T-helper 1 cell treated with Interleukin-12 subunit alpha and Interleukin-12 subunit beta and Interleukin-4 antibody, amounts not matched to agents 30 ng/mL and 1 ng/mL, for 36 hours (primary cell): ENCODE data around the gene ADGRL4. TPM values are rescaled to one million over a fixed set of nuclear protein-coding genes. Genes with fewer than 3 reads are reported as not detected.
"Not testable (repeated sequence)": the region's sequence is repeated elsewhere in the genome, so short reads cannot be mapped to it uniquely, and the experiment has no call there.

Source experiments
- intact Hi-C: fragments of 100-400 bp; cut with micrococcal nuclease; formaldehyde crosslinking; loops from one replicate; pipeline ENCODE4 v1.15.1; 2024
- total RNA-seq: library from RNA; stranded (reverse); gene quantifications from 2 replicates; pipeline ENCODE4 v1.2.3, GENCODE V29; 2022

Gene ADGRL4
- not detected in 2 replicates for total RNA-seq

GRCh38 chr1:79006564-79006963 is at the start of gene ADGRL4:
TSS of gene ADGRL4 (minus strand) at chr1:79006730. CDS start at chr1:79006654, 76 bp downstream.
- intact Hi-C loops, result no loop called here

DNA sequence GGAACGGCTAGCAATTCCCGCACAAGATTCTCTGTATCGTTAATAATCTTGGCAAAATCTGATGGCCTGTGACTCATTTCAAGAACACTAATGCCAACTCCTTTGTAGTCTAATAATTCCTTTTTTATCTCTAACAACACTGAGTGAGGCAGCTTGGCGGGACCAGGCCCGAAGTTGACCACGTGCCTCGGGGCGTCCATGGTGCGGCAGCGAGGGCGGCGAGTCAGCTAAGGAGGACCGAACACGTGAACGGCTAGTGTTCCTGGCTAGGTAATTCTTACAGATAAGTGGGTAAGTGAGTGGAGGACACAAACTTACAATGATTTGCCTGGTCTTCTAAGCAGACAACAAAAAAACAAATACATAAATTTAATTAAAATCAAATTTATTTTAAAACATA is 49.3 kb upstream of the ADGRL4 start:
- intact Hi-C loops, result no loop called here

- intact Hi-C loops, result loop anchor here (1.0 kb wide), 1 partner anchor 13 kb away; no protein-coding TSS in a partner anchor
Observed at GRCh38 chr1:79052829-79053449, 46.4 kb upstream of the ADGRL4 start.

- intact Hi-C loops, result loop anchor here (5.0 kb wide), 1 partner anchor 428 kb away; no protein-coding TSS in a partner anchor
Observed at GRCh38 chr1:79044974-79045650, 38.6 kb upstream of the ADGRL4 start.

DNA sequence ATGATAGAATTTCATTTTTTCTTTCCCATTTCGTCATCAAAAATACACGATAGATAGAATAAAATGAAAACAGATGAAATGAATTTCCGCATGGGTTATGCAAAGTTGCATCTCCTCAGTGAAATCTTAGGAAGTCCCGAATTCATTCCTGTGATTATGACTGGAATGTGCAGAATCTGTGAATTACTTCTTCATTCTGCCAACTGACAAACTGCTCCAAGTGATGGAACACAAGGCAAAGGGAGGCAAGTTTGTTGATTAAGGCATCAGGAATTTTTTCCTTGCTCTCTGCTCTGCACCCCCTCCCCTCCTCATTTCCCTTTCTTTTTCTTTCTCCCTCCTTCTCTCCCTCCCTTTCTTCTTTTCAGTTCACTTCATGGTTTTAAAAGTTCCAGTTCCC is 37.0 kb upstream of the ADGRL4 start:
- intact Hi-C loops, result loop anchor here (5.0 kb wide), 1 partner anchor 426 kb away; no protein-coding TSS in a partner anchor

- intact Hi-C loops, result loop anchor here (5.0 kb wide), 1 partner anchor 425 kb away; no protein-coding TSS in a partner anchor
Observed at GRCh38 chr1:79042539-79042938, 36.0 kb upstream of the ADGRL4 start.

GRCh38 chr1:79042117-79042516 is 35.6 kb upstream of the ADGRL4 start:
- intact Hi-C loops, result loop anchor here (5.0 kb wide), 1 partner anchor 425 kb away; no protein-coding TSS in a partner anchor

- intact Hi-C loops, result loop anchor here (5.0 kb wide), 1 partner anchor 424 kb away; no protein-coding TSS in a partner anchor
Observed at GRCh38 chr1:79041666-79042065, 35.1 kb upstream of the ADGRL4 start.

DNA sequence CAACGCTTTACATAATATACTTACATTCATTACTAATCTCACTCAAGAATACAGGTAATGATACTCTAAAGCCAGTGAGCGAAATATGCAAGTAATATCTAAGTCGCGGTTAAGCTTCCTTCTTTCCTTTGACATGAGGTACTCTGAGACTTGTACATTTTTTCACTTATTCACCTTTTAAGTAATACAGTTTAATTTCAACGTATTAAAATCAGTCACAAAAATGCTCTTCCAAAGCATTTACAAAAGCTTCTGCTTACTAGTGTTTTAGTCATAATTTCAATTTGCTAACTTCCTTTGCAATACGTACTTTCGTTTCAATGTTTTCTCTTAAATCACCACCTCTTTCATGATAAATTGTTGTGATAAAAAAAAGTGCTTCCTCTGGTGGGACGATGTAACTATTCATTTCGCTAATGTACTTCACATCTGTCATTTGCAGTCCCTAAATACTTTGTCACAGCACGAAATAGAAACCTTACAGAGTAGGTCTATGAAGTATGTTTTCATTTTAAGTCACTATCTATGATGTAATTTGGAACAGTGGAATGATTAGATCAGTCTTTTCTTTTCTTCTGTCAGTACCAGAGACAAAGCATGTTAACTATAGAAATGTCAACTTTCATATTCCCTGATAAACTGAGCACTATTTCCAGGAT is 34.0 kb upstream of the ADGRL4 start:
- intact Hi-C loops, result loop anchor here (1.0 to 5.0 kb wide), 3 partner anchors 13 to 1036 kb away; partner anchors contain the start of gene DNAJB4

GRCh38 chr1:79037085-79037484 is 30.6 kb upstream of the ADGRL4 start:
- intact Hi-C loops, result no loop called here

DNA sequence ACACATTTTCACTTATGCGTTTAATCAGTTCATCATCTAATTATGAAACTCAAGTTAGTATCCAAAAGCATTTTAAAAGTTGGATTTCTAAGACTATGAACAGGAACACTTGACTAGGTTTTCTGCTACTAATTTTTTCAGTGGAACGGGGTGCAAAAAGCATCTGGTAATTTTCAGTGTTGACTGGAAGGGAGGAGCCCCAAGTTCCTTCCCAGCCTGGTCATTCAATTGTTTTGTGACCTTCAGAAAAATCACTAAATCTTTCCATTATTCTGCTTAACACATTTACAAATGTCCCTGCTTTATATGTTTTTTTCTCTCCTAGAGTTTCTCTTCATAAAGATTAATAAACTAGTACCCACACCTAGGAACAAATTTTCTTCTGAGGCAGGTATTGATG is 6.0 kb upstream of the ADGRL4 start:
- intact Hi-C loops, result no loop called here

DNA sequence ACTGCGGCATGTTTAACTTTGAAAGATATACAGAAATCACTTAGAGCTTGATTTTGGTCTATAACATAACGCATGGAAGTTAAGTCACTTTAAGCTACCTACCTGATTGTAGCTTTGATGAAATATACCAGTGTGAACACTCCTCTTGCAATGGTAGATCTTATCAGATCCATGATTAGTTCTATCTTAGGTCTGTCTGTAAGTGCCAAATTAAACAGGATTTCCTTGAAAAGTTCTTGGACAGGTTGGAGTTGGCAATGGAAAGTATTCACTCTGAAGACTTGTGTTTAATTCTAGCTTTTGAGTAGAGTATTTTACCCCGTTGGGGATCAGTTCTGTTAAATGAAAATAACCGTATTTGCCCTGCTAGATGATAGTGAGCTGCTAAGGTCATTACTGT is 4.1 kb upstream of the ADGRL4 start:
- intact Hi-C loops, result no loop called here

- intact Hi-C loops, result no loop called here
Observed at GRCh38 chr1:79005945-79006344, 585 bp downstream of the ADGRL4 start.

- intact Hi-C loops, result no loop called here
Observed at GRCh38 chr1:79004916-79005315, 1.6 kb downstream of the ADGRL4 start.

GRCh38 chr1:78996791-78997190 is 9.7 kb downstream of the ADGRL4 start:
- intact Hi-C loops, result no loop called here

DNA sequence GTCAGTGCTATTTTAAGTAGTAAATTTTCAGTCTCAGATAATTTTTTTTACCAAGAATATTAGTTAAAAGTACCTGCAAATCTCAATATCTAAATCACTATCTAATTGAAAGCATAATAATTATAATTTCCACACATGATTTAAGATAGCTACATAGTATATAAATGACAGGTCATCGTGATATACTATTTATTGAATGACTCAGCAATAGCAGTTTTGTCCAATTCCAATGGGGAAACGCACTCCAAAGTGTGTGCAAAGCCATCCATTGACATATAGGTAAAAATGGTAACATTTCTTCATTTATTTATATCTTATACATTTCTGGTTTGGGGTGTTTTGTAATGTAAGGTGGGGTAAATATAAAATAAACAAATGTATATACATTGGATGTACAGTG is 19.5 kb downstream of the ADGRL4 start:
- intact Hi-C loops, result no loop called here

DNA sequence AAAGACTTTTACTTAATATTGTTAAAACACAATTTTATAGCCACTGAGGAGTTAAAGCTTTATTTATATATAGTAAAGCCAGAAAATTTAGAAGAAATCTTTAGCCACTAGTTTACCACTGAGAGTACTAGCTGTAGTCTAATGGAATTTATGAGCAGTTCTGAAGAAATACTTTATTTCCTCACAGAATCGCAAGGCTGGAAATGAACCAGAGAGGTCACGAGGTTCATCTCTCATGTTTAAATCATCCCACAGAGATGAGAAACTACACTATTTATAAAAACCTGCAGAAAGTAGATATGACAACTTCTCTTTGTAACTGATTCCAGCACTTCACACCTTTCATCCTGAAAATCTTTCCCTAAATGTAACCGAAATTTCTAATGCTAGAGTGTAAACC is 26.0 kb downstream of the ADGRL4 start:
- intact Hi-C loops, result no loop called here

- intact Hi-C loops, result no loop called here
Observed at GRCh38 chr1:78972723-78973122, 33.8 kb downstream of the ADGRL4 start.

GRCh38 chr1:78967091-78967490 is 39.4 kb downstream of the ADGRL4 start:
- intact Hi-C loops, result not testable (repeated sequence)

DNA sequence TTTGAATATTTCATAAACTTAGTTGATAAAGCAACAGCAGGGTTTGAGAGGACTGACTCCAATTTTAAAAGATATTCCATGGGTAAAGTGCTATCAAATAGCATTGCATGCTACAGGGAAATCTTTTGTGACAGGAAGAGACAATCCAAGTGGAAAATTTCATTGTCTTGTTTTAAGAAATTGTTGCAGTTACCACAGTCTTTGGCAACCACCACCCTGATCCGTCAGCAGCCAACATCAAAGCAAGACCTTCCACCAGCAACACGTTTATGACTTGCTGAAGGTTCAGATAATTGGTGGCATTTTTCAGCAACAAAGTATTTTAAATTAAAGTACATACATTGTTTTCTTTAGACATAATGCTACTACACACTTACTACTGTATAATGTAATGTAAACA is 47.8 kb downstream of the ADGRL4 start:
- intact Hi-C loops, result no loop called here

- intact Hi-C loops, result no loop called here
Observed at GRCh38 chr1:78950826-78951225, 55.7 kb downstream of the ADGRL4 start.

DNA sequence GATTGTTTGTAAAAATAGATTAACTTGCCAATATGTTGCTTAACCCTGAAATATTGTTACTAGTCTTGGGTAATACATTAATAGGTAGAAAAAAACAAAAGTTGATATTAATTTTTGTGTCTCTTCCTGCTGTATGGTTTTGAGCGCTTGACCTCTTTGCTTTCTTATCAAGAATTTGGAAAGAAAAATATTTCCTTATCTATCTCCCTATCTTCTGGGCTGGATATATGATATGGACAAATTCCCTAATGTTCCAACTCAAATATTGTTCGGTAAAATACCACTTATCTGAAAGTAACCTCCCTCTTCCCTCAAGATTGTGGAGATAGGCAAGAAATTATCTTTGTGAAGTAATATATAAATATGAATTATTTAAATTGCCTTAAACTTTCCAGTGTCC is 57.3 kb downstream of the ADGRL4 start:
- intact Hi-C loops, result no loop called here
